ENCODE results near the gene TMEM134. TPM values are rescaled to one million over a fixed set of nuclear protein-coding genes. Genes with fewer than 3 reads are reported as not detected.

The TMEM134 gene
- total RNA-seq, 1 donor from 2014 or later, result 40.8 TPM

DNA sequence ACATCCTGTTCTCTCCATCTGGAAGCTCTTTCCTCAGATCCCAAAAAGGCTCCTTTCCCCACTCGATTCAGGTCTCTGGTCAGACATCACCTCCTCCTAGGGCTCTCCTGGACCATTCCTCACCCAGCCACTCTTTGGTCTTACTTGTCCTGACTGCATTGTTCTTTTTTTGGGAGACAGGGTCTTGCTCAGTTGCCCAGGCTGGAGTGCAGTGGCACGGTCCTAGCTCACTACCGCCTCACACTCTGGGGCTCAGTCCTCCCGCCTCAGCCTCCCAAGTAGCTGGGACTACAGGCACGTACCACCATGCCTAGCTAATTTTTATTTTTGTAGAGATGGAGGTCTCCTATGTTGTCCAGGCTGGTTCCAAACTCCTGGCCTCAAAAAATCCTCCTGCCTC, 23.5 kb downstream of the TMEM134 start:
- no peaks in the 10 kb centered on the region for H3K27me3 Mint-ChIP-seq (ENCODE audit: low read depth)
- H3K27ac Mint-ChIP-seq (ENCODE audit: unreplicated experiment), result peak overlapping the region; percentile 57
- H3K4me1 Mint-ChIP-seq, result peaks cover 11% of the 10 kb centered on the region

GRCh38 chr11:67442504-67443404, 26.3 kb downstream of the TMEM134 start:
- Mint-ChIP-seq H3K27me3 (ENCODE audit: low read depth) (no peaks in the 10 kb centered on the region), H3K27ac (ENCODE audit: unreplicated experiment) (no peak overlapping the region), H3K4me1 (peaks cover 4% of the 10 kb centered on the region), H3K9me3 (no peaks in the 10 kb centered on the region), H3K36me3 (ENCODE audit: low read depth) (peaks cover 3% of the 10 kb centered on the region), H3K4me3 (peak overlapping the region; percentile 87)
- DNase-seq (ENCODE audit: low read depth, low spot score), result no peak
- TF ChIP-seq CTCF (conservative IDR thresholded peaks at IDR 0.05), result no peak

More for the DNA sequence above, 23.5 kb downstream of the TMEM134 start:
- no peaks in the 10 kb centered on the region for H3K9me3 Mint-ChIP-seq
- DNase-seq (ENCODE audit: low read depth, low spot score), result no peak
- peak overlapping the region; percentile 88 for H3K4me3 Mint-ChIP-seq
- H3K36me3 Mint-ChIP-seq (ENCODE audit: low read depth), result no peaks in the 10 kb centered on the region
- no peak for TF ChIP-seq CTCF (conservative IDR thresholded peaks at IDR 0.05)

GRCh38 chr11:67441731-67442351, 27.2 kb downstream of the TMEM134 start:
- peaks cover 3% of the 10 kb centered on the region for H3K36me3 Mint-ChIP-seq (ENCODE audit: low read depth)
- no peak for DNase-seq (ENCODE audit: low read depth, low spot score)
- peak overlapping the region; percentile 78 for H3K27ac Mint-ChIP-seq (ENCODE audit: unreplicated experiment)
- TF ChIP-seq CTCF (conservative IDR thresholded peaks at IDR 0.05), result no peak
- H3K27me3 Mint-ChIP-seq (ENCODE audit: low read depth), result no peaks in the 10 kb centered on the region
- peaks cover 4% of the 10 kb centered on the region for H3K4me1 Mint-ChIP-seq
- no peaks in the 10 kb centered on the region for H3K9me3 Mint-ChIP-seq
- peak overlapping the region; percentile 87 for H3K4me3 Mint-ChIP-seq

DNA sequence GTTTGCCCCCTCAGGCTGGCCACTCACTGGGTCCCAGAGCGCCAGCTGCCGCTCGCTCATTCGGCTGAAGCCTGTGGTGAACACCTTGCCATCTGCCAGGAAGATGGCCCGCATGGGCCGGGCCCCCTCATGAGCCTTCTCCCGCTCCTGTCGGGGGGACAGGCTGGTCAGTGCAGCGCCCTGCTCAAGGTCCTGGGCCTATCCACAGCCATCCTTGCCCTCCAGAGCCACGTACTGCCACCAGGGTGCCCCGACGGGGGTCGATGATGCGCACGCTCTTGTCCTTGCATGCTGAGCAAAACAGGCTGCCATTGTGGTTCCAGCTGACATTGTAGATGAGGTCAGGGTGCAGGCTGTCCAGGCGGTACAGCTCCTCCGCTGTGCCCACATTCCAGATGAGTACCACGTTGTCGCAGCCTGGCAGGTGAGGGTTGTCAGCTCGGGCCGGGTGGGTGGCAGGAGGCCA, 27.9 kb downstream of the TMEM134 start:
- Mint-ChIP-seq H3K9me3 (no peaks in the 10 kb centered on the region), H3K27me3 (ENCODE audit: low read depth) (no peaks in the 10 kb centered on the region), H3K4me1 (peaks cover 4% of the 10 kb centered on the region), H3K36me3 (ENCODE audit: low read depth) (peaks cover 3% of the 10 kb centered on the region), H3K4me3 (peak overlapping the region; percentile 68), H3K27ac (ENCODE audit: unreplicated experiment) (no peak overlapping the region)
- no peak for DNase-seq (ENCODE audit: low read depth, low spot score)
- no peak for TF ChIP-seq CTCF (conservative IDR thresholded peaks at IDR 0.05)

DNA sequence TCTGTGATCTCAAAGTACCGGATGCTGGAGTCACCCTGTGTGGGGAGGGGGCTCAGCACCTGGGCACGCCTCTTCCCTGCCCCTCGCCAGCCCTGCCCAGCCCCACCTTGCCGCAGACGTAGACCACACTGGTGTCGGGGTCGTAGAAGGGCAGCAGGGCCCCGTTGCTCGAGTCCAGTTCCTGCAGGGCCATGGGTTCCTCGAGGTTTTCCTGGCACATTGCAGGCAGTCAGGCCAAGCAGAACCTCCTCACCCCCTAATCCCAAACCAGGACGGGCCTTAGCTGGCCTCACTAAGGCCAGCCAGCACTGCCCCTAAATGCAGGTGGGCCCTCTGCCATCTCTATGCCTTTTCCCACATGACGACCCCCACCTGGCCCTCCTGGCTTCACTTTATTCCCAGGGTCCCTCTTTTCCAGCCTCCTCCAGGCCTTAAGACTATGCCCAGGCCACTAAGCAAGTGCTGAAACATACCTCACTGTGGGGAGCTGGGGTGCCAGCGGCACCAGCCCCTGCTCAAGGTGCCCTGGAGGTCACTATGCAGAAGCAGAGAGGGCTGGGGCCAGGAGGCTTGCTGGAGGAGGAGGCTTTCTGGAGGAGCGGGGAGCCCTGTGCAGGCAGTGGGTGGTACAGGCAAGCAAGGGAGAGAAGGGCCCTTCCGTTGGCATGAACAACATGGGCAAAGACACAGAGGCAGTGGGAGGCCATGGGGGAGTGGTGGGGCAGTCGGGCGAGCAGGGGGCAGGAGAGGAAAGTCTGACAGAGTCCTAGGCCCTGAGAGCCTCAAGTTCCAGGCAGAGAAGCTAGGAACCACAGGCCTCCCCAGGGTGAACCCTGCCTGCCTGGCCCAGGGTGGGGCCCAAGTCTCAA, 28.6 kb downstream of the TMEM134 start:
- TF ChIP-seq CTCF (conservative IDR thresholded peaks at IDR 0.05), result no peak
- Mint-ChIP-seq H3K4me3 (peak overlapping the region; percentile 68), H3K27ac (ENCODE audit: unreplicated experiment) (no peak overlapping the region), H3K27me3 (ENCODE audit: low read depth) (no peaks in the 10 kb centered on the region), H3K36me3 (ENCODE audit: low read depth) (peaks cover 3% of the 10 kb centered on the region), H3K4me1 (peaks cover 4% of the 10 kb centered on the region), H3K9me3 (no peaks in the 10 kb centered on the region)
- no peak for DNase-seq (ENCODE audit: low read depth, low spot score)

All from neural crest cell (in vitro differentiated cells).